ENCODE results near the gene ATF6B.
A peak's percentile ranks its signal among the peaks of the same experiment; 100 is the strongest.

Gene ATF6B

DNA sequence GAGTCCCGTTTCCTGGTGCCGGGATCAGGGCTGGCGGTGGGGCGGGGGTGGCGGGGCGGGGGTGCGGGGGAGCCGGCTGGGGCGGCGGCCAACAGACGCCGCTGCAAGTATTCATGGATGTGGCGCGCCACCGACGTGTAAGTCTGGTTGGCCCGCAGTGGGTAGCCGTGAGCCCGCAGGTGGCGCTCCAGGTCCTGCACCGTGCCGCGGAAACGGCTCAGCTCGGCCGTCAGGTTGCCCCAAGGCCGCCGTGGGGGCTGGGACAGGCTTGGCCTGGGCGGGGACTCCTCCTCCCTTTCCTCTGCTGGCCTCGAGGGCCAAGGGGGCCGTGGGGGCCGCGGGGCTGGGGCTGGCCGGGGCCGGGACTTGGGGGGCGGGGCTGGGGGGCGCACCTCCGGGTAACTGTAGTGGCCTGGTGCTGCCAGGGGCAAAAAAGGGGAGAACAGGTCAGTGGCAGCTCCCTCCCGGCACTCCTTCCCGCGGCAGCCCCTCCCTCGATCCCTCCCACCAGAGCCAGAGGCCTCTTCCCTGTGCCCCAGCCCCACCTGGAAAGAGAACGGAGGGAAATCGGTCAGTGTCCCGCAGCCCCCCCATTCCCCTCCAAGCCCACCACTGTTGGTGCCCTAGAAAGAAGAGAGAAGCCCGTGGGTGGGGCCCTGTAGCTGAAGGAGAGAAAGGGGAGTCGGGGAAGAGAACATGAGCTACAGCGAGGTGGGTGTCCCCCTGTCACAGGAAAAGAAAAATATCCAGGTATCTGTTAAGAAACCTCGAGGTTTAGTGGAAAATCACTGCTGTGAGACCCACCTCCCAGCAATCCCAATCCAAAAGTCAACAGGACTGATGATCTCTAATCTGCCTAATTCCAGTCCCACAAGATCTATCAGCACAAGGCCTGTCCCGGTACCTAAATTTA lies 40.2 kb downstream of the ATF6B start:
- Histone ChIP-seq H3K9me3 (no peaks in the 10 kb centered on the region), H3K27me3 (peaks cover 47% of the 10 kb centered on the region), H3K4me1 (no peaks in the 10 kb centered on the region), H3K4me3 (ENCODE audit: low read depth, low read length) (no peak overlapping the region), H3K36me3 (no peaks in the 10 kb centered on the region)
- TF ChIP-seq, protein P1, sequence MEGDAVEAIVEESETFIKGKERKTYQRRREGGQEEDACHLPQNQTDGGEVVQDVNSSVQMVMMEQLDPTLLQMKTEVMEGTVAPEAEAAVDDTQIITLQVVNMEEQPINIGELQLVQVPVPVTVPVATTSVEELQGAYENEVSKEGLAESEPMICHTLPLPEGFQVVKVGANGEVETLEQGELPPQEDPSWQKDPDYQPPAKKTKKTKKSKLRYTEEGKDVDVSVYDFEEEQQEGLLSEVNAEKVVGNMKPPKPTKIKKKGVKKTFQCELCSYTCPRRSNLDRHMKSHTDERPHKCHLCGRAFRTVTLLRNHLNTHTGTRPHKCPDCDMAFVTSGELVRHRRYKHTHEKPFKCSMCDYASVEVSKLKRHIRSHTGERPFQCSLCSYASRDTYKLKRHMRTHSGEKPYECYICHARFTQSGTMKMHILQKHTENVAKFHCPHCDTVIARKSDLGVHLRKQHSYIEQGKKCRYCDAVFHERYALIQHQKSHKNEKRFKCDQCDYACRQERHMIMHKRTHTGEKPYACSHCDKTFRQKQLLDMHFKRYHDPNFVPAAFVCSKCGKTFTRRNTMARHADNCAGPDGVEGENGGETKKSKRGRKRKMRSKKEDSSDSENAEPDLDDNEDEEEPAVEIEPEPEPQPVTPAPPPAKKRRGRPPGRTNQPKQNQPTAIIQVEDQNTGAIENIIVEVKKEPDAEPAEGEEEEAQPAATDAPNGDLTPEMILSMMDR (IDR thresholded peaks at IDR 0.05; ENCODE audit: low read depth, low read length), result peak; percentile 49
- peak; percentile 79 for DNase-seq

DNA sequence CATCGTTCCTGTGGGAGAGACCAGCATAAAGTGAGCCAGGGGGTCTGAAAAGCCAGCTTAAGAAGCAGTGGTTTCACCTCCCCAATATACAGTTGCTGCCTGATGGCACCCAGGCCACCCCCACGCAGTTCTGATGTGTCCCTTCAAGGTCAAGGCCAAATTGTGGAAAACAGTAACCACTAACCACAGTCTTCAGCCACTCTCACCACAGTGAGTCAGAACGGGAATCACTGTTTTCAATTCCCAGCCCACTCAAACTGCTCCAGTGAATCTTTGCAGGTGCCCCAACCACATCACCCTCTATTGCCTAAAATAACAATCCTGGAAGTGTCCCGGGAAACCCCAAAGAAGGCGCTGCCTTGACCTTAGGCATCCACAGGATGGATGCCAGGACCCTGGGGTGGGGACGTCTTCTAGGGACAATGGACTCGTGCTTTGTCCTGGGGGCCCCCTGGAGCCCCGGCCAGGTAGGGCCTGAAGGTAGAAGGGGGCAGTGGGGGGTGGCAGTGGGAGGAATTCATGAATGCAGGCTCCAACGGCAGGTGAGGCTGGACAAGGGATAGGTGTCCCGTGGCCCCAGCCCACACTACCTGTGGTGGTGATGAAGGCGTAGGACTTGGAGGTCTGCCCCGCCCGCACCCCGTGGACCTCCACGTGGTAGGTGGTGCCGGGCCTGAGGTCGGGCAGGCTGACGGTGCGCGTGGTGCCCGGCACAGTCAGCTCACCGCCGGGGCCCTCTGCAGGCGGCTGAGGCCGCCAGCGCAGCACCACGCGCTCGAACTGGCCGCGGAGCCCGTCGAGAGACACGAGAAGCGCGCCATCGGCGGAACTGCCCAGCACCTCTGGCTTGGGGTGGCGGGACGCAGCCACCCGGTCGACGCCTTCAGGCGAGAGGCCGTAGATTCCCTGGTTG lies 41.1 kb downstream of the ATF6B start:
- DNase-seq, result no peak
- Histone ChIP-seq H3K4me1 (no peaks in the 10 kb centered on the region), H3K27me3 (peaks cover 40% of the 10 kb centered on the region), H3K36me3 (no peaks in the 10 kb centered on the region), H3K9me3 (no peaks in the 10 kb centered on the region), H3K4me3 (ENCODE audit: low read depth, low read length) (no peak overlapping the region)
- TF ChIP-seq, protein P1 (IDR thresholded peaks at IDR 0.05; ENCODE audit: low read depth, low read length), result no peak

DNA sequence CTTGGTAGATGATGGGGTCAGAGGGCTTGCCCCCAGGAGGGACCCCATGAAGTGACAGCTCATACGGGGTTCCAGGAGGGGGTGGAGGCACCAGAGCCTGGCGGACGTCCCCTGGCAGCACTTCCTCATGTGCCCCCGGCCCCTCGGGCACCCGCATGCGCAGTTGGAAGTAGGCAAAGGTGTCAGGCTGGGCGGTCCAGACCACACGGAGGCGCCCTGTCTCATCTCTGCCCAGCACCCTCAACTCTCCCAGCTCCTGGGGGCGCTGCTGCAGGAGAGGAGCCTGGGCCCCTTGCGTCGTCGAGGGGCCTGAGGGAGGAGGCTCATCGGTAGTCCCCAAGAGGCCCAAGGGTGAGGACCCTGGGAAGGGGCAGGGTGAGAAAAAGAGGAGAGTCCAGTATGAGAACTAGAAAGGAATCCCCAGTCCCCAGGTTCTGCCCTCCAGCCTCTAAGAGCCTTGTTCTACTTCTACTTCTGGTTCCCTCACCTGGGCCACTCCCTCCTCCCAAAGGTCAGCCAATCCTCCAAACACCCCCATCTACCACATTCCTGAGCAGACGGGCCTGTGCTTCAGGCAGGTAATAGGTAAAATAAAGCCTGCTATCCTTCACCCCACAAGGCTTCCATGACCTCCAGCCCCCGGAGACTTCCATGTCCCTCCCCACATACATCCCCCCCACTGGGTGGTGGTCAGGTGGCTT lies 42.1 kb downstream of the ATF6B start:
- no peaks in the 10 kb centered on the region for H3K36me3 ChIP-seq
- H3K4me3 ChIP-seq (ENCODE audit: low read depth, low read length), result no peak overlapping the region
- DNase-seq, result no peak
- no peaks in the 10 kb centered on the region for H3K4me1 ChIP-seq
- H3K9me3 ChIP-seq, result no peaks in the 10 kb centered on the region
- TF ChIP-seq, protein P1 (IDR thresholded peaks at IDR 0.05; ENCODE audit: low read depth, low read length), result no peak
- H3K27me3 ChIP-seq, result peaks cover 38% of the 10 kb centered on the region

DNA sequence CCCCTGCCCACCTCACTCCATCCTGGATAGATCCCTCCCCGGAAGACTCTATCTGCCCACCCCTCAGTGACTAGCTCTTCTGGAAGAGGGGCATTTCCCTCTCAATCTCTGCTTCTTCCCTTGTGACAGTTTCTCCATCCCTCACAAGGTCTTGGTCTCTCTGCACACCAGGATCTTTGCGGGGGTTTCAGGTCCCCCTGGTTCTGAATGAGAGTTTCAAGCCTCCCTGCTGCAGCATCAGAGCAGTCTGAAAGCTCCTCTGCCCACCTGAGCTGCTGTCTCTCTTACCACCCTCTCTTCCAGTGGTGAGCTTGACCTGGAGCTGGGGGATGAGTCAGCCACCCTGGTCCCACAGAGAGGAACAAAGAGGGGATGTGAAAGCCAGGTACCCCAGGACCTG lies 43.3 kb downstream of the ATF6B start:
- H3K4me1 ChIP-seq, result no peaks in the 10 kb centered on the region
- no peak for DNase-seq
- no peaks in the 10 kb centered on the region for H3K9me3 ChIP-seq
- peaks cover 35% of the 10 kb centered on the region for H3K27me3 ChIP-seq
- TF ChIP-seq, protein P1 (IDR thresholded peaks at IDR 0.05; ENCODE audit: low read depth, low read length), result no peak
- no peak overlapping the region for H3K4me3 ChIP-seq (ENCODE audit: low read depth, low read length)
- no peaks in the 10 kb centered on the region for H3K36me3 ChIP-seq

DNA sequence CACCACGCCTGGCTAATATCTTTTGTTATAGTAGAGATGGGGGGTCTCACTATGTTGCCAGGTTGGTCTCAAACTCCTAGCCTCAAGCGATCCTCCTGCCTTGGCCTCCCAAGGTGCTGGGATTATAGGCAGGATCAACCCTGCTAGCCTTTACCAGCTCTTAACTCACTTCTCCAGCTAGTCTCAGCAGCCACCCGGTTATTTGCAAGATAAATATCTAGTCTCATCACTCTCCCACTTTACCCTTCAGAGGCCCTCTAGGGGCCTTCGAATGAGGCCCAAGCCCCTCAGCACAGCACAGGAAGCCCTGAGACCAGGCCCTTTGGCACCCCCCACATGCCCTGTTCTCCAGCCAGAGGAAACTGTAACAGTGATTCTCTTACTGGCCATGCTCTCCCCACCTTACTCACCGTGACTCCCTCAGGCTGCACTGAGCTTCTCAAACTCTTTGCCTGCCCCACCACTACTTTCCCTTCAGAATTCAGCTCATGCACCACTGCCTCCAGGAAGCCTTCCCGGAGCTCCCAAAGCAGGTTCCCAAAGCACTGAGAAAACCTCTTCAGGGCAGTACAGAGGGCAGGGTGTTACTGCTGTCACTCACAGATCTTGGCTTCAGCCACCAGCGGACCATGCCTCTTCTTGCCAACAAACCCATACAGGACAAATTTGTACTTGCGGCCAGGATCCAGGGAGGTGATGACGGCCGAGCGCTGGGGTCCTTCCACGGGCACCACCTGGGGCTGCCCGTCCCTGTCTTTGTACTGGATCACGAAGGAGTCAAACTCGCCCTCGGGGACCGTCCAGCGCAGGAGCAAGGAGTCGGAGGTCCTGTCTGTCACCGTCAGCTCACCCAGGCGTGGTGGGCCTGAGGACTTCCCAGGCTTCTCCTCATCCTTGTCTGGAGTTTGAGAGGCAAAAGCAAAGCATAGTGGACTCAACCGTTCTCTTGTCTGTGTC lies 44.0 kb downstream of the ATF6B start:
- TF ChIP-seq, protein P1 (IDR thresholded peaks at IDR 0.05; ENCODE audit: low read depth, low read length), result no peak
- Histone ChIP-seq H3K36me3 (no peaks in the 10 kb centered on the region), H3K27me3 (peaks cover 29% of the 10 kb centered on the region), H3K4me3 (ENCODE audit: low read depth, low read length) (no peak overlapping the region), H3K9me3 (no peaks in the 10 kb centered on the region), H3K4me1 (no peaks in the 10 kb centered on the region)
- no peak for DNase-seq
